Astrocyte (in vitro differentiated cells and primary cell): ENCODE data around the gene LRRC27. TPM values are rescaled to one million over a fixed set of nuclear protein-coding genes. Genes with fewer than 3 reads are reported as not detected.
A peak's percentile ranks its signal among the peaks of the same experiment; 100 is the strongest.

Experiments used
- DNase-seq: peaks from one replicate; pipeline ENCODE4 v3.0.0-alpha.2; 2010; ENCODE audit warnings: low read depth
- FAIRE-seq: peaks from 2 replicates; lab custom pipeline; 2011; peaks lifted over from hg19 to GRCh38; lab: Jason Lieb, UNC
- H2AFZ ChIP-seq: 2 replicates; pipeline ENCODE4 v1.6.0; 2012; ENCODE audit warnings: low read depth, low read length, inconsistent platforms
- H3K27ac ChIP-seq: 2 replicates; pipeline ENCODE4 v1.5.1; 2011; ENCODE audit warnings: low read depth, low read length, inconsistent platforms
- H3K27me3 ChIP-seq: 2 replicates; pipeline ENCODE4 v1.6.0; 2011; ENCODE audit warnings: low read length, inconsistent platforms; ENCODE audit not compliant: insufficient read depth
- H3K36me3 ChIP-seq: 2 replicates; pipeline ENCODE4 v1.5.1; 2011; ENCODE audit warnings: low read length, inconsistent platforms; ENCODE audit not compliant: insufficient read depth
- H3K4me1 ChIP-seq: 2 replicates; pipeline ENCODE4 v1.5.1; 2011; ENCODE audit warnings: low read length, inconsistent platforms; ENCODE audit not compliant: insufficient read depth
- H3K4me2 ChIP-seq: 2 replicates; pipeline ENCODE4 v1.6.0; 2012; ENCODE audit warnings: low read length, inconsistent platforms
- H3K4me3 ChIP-seq: 2 replicates; pipeline ENCODE4 v1.5.1; 2011; ENCODE audit warnings: low read depth, mild to moderate bottlenecking, low read length, inconsistent platforms; ENCODE audit not compliant: insufficient read depth
- H3K79me2 ChIP-seq: 2 replicates; pipeline ENCODE4 v1.6.0; 2012; ENCODE audit warnings: mild to moderate bottlenecking, low read length, inconsistent platforms; ENCODE audit not compliant: insufficient read depth
- H3K9ac ChIP-seq: 2 replicates; pipeline ENCODE4 v1.6.0; 2012; ENCODE audit warnings: mild to moderate bottlenecking, low read length, inconsistent platforms
- H3K9me3 ChIP-seq: 2 replicates; pipeline ENCODE4 v1.5.1; 2012; ENCODE audit warnings: low read depth, mild to moderate bottlenecking, low read length, inconsistent platforms; ENCODE audit not compliant: insufficient read depth
- H4K20me1 ChIP-seq: 2 replicates; pipeline ENCODE4 v1.6.0; 2012; ENCODE audit warnings: low read length, inconsistent platforms; ENCODE audit not compliant: insufficient read depth
- H3K27ac Mint-ChIP-seq: one replicate; pipeline ENCODE4 v1.8.0; 2021; ENCODE audit warnings: mild to moderate bottlenecking, mixed read lengths; ENCODE audit not compliant: unreplicated experiment
- H3K27me3 Mint-ChIP-seq: one replicate; pipeline ENCODE4 v1.8.0; 2021; ENCODE audit warnings: low read depth, mixed read lengths; ENCODE audit not compliant: unreplicated experiment
- H3K36me3 Mint-ChIP-seq: one replicate; pipeline ENCODE4 v1.8.0; 2021; ENCODE audit warnings: low read depth, mixed read lengths; ENCODE audit not compliant: unreplicated experiment
- H3K4me1 Mint-ChIP-seq: one replicate; pipeline ENCODE4 v1.8.0; 2021; ENCODE audit warnings: low read depth, mixed read lengths; ENCODE audit not compliant: unreplicated experiment
- H3K4me3 Mint-ChIP-seq: one replicate; pipeline ENCODE4 v1.8.0; 2021; ENCODE audit warnings: mild to moderate bottlenecking, moderate library complexity, mixed read lengths; ENCODE audit not compliant: unreplicated experiment
- H3K9me3 Mint-ChIP-seq: one replicate; pipeline ENCODE4 v1.8.0; 2021; ENCODE audit warnings: mild to moderate bottlenecking, mixed read lengths; ENCODE audit not compliant: unreplicated experiment
- CTCF ChIP-seq: IDR thresholded peaks from 2 replicates; pipeline ENCODE4 v1.5.1; 2011; ENCODE audit warnings: low read depth, mild to moderate bottlenecking, inconsistent platforms, low read length, moderate library complexity; ENCODE audit not compliant: insufficient read depth
- EZH2 ChIP-seq: IDR thresholded peaks from 2 replicates; pipeline ENCODE4 v1.6.1; 2012; ENCODE audit warnings: mild to moderate bottlenecking, low read length, inconsistent platforms; ENCODE audit not compliant: insufficient read depth
- total RNA-seq: library from RNA; stranded (reverse); gene quantifications from 2 replicates; pipeline ENCODE4 v1.2.1, GENCODE V29; 2021

LRRC27 gene
- total RNA-seq, 1 donor from 2014 or later = 8.0 TPM

- no peak overlapping the region for H3K4me3 Mint-ChIP-seq
- H2AFZ ChIP-seq = no peak overlapping the region
- no peak overlapping the region for H3K27ac ChIP-seq
- H3K36me3 ChIP-seq = no peaks in the 10 kb centered on the region
- FAIRE-seq (no peak), DNase-seq (no peak)
- no peaks in the 10 kb centered on the region for H3K27me3 Mint-ChIP-seq
- H3K4me1 ChIP-seq = peaks cover 5% of the 10 kb centered on the region
- no peak overlapping the region for H3K4me2 ChIP-seq
- peaks cover 11% of the 10 kb centered on the region for H4K20me1 ChIP-seq
- H3K4me3 ChIP-seq = no peak overlapping the region
- H3K9me3 Mint-ChIP-seq = no peaks in the 10 kb centered on the region
- no peak overlapping the region for H3K9ac ChIP-seq
- H3K27me3 ChIP-seq = no peaks in the 10 kb centered on the region
- H3K9me3 ChIP-seq = no peaks in the 10 kb centered on the region
- H3K36me3 Mint-ChIP-seq = no peaks in the 10 kb centered on the region
- no peaks in the 10 kb centered on the region for H3K79me2 ChIP-seq
- TF ChIP-seq EZH2 (no peak), CTCF (no peak)
- no peak overlapping the region for H3K27ac Mint-ChIP-seq
- H3K4me1 Mint-ChIP-seq = peaks cover 23% of the 10 kb centered on the region
These were observed 82.5 kb downstream of the LRRC27 start for GRCh38 chr10:132414402-132415016.

GRCh38 chr10:132415255-132415654, 83.3 kb downstream of the LRRC27 start:
- H3K9ac ChIP-seq = no peak overlapping the region
- H2AFZ ChIP-seq = no peak overlapping the region
- H3K27me3 Mint-ChIP-seq = no peaks in the 10 kb centered on the region
- H3K4me3 Mint-ChIP-seq = peak overlapping the region; percentile 8
- H3K27ac ChIP-seq = no peak overlapping the region
- H3K4me2 ChIP-seq = no peak overlapping the region
- H3K36me3 Mint-ChIP-seq = no peaks in the 10 kb centered on the region
- no peaks in the 10 kb centered on the region for H3K79me2 ChIP-seq
- no peaks in the 10 kb centered on the region for H3K9me3 ChIP-seq
- no peaks in the 10 kb centered on the region for H3K36me3 ChIP-seq
- peaks cover 8% of the 10 kb centered on the region for H4K20me1 ChIP-seq
- peaks cover 21% of the 10 kb centered on the region for H3K4me1 Mint-ChIP-seq
- H3K9me3 Mint-ChIP-seq = no peaks in the 10 kb centered on the region
- H3K4me3 ChIP-seq = no peak overlapping the region
- H3K27ac Mint-ChIP-seq = no peak overlapping the region
- FAIRE-seq = no peak
- no peak for DNase-seq
- H3K4me1 ChIP-seq = peaks cover 5% of the 10 kb centered on the region
- TF ChIP-seq EZH2 = no peak
- TF ChIP-seq CTCF = no peak
- H3K27me3 ChIP-seq = no peaks in the 10 kb centered on the region

DNA sequence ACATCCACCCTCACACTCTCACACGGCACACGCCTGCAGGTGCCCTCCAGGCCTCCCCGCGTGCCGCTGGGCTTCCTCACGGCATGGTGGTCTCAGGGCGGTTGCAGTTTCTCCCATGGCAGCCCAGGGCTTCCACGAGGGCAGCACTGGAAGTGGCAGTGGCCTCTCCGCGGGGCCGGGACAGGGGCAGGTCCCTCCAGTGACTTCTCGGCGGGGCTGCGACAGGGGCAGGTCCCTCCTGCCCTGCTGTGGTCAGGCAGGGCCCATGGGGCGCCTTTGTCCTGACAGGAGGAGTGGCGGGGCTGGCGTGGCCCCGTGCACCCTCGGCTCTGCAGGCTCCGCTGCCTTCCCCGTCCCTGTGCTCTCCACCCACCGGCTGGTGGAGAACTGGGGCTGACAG, 84.0 kb downstream of the LRRC27 start:
- DNase-seq (no peak), FAIRE-seq (no peak)
- H3K4me2 ChIP-seq = no peak overlapping the region
- Mint-ChIP-seq H3K9me3 (no peaks in the 10 kb centered on the region), H3K27me3 (no peaks in the 10 kb centered on the region), H3K27ac (no peak overlapping the region), H3K36me3 (no peaks in the 10 kb centered on the region), H3K4me1 (peaks cover 21% of the 10 kb centered on the region), H3K4me3 (no peak overlapping the region)
- H4K20me1 ChIP-seq = peaks cover 8% of the 10 kb centered on the region
- H3K27me3 ChIP-seq = no peaks in the 10 kb centered on the region
- H3K9me3 ChIP-seq = no peaks in the 10 kb centered on the region
- TF ChIP-seq CTCF (no peak), EZH2 (no peak)
- H3K4me1 ChIP-seq = peaks cover 5% of the 10 kb centered on the region
- H2AFZ ChIP-seq = no peak overlapping the region
- no peaks in the 10 kb centered on the region for H3K36me3 ChIP-seq
- H3K9ac ChIP-seq = no peak overlapping the region
- H3K4me3 ChIP-seq = no peak overlapping the region
- no peaks in the 10 kb centered on the region for H3K79me2 ChIP-seq
- H3K27ac ChIP-seq = no peak overlapping the region
